Activated CD4-positive, alpha-beta T cell treated with anti-CD3 and anti-CD28 coated beads, Interleukin-2, amount 10 ng/mL, durations not matched to agents 24 days and 14 days (primary cell): ENCODE data around the gene ERP44. TPM values are rescaled to one million over a fixed set of nuclear protein-coding genes. Genes with fewer than 3 reads are reported as not detected.

Experiments used
- DNase-seq: peaks from one replicate; pipeline ENCODE4 v3.0.0; 2022
- H3K27ac Mint-ChIP-seq: one replicate; pipeline ENCODE4 v1.8.0; 2022; ENCODE audit warnings: mild to moderate bottlenecking, mixed read lengths
- H3K27me3 Mint-ChIP-seq: one replicate; pipeline ENCODE4 v1.8.0; 2022; ENCODE audit warnings: mixed read lengths
- H3K36me3 Mint-ChIP-seq: one replicate; pipeline ENCODE4 v1.8.0; 2022; ENCODE audit warnings: low read depth, mild to moderate bottlenecking, mixed read lengths
- H3K4me1 Mint-ChIP-seq: one replicate; pipeline ENCODE4 v1.8.0; 2021; ENCODE audit warnings: mixed read lengths
- H3K4me3 Mint-ChIP-seq: one replicate; pipeline ENCODE4 v1.8.0; 2022; ENCODE audit warnings: mild to moderate bottlenecking, moderate library complexity, mixed read lengths
- H3K9me3 Mint-ChIP-seq: one replicate; pipeline ENCODE4 v1.8.0; 2021; ENCODE audit warnings: mixed read lengths
- intact Hi-C: fragments of 100-400 bp; cut with micrococcal nuclease; formaldehyde crosslinking; loops from one replicate; pipeline ENCODE4 v1.15.1; 2023
- total RNA-seq: library from RNA; stranded (reverse); gene quantifications from 2 replicates; pipeline ENCODE4 v1.2.3, GENCODE V29; 2022

Gene ERP44
- total RNA-seq, 1 donor from 2014 or later = 16.4 TPM

GRCh38 chr9:100033877-100034551 is 64.8 kb downstream of the ERP44 start:
- intact Hi-C loops = no loop called here
- Mint-ChIP-seq H3K4me1 (peaks cover 19% of the 10 kb centered on the region), H3K36me3 (peaks cover 36% of the 10 kb centered on the region), H3K27me3 (no peaks in the 10 kb centered on the region), H3K4me3 (no peak overlapping the region), H3K27ac (no peak overlapping the region), H3K9me3 (peaks cover 4% of the 10 kb centered on the region)
- no peak for DNase-seq

GRCh38 chr9:100030548-100030947 is 68.3 kb downstream of the ERP44 start:
- Mint-ChIP-seq H3K9me3 (no peaks in the 10 kb centered on the region), H3K27ac (no peak overlapping the region), H3K4me1 (peaks cover 17% of the 10 kb centered on the region), H3K4me3 (no peak overlapping the region), H3K27me3 (no peaks in the 10 kb centered on the region), H3K36me3 (peaks cover 18% of the 10 kb centered on the region)
- intact Hi-C loops = no loop called here
- DNase-seq = no peak

GRCh38 chr9:100029251-100029650 is 69.5 kb downstream of the ERP44 start:
- no peaks in the 10 kb centered on the region for H3K27me3 Mint-ChIP-seq
- DNase-seq = no peak
- no peak overlapping the region for H3K27ac Mint-ChIP-seq
- intact Hi-C loops = loop anchor here (2.0 to 5.0 kb wide), 3 partner anchors 53 to 410 kb away; no protein-coding TSS in a partner anchor
- peaks cover 12% of the 10 kb centered on the region for H3K36me3 Mint-ChIP-seq
- H3K4me3 Mint-ChIP-seq = no peak overlapping the region
- peaks cover 8% of the 10 kb centered on the region for H3K4me1 Mint-ChIP-seq
- H3K9me3 Mint-ChIP-seq = no peaks in the 10 kb centered on the region

- peaks cover 6% of the 10 kb centered on the region for H3K36me3 Mint-ChIP-seq
- H3K4me1 Mint-ChIP-seq = peaks cover 3% of the 10 kb centered on the region
- no peaks in the 10 kb centered on the region for H3K9me3 Mint-ChIP-seq
- no peaks in the 10 kb centered on the region for H3K27me3 Mint-ChIP-seq
- intact Hi-C loops = loop anchor here (1.0 to 5.0 kb wide), 5 partner anchors 54 to 411 kb away; no protein-coding TSS in a partner anchor
- H3K4me3 Mint-ChIP-seq = no peak overlapping the region
- peak; percentile 89 for DNase-seq
- H3K27ac Mint-ChIP-seq = no peak overlapping the region
Measured at GRCh38 chr9:100028201-100028784, 70.5 kb downstream of the ERP44 start.

GRCh38 chr9:100027543-100027942 is 71.3 kb downstream of the ERP44 start:
- intact Hi-C loops = loop anchor here (5.0 kb wide), 2 partner anchors 55 to 95 kb away; no protein-coding TSS in a partner anchor
- Mint-ChIP-seq H3K4me1 (peaks cover 3% of the 10 kb centered on the region), H3K27me3 (no peaks in the 10 kb centered on the region), H3K4me3 (no peak overlapping the region), H3K9me3 (no peaks in the 10 kb centered on the region), H3K36me3 (peaks cover 5% of the 10 kb centered on the region), H3K27ac (no peak overlapping the region)
- DNase-seq = no peak

GRCh38 chr9:100021931-100022330 is 76.9 kb downstream of the ERP44 start:
- no peak overlapping the region for H3K27ac Mint-ChIP-seq
- no peak for DNase-seq
- no peak overlapping the region for H3K4me3 Mint-ChIP-seq
- intact Hi-C loops = no loop called here
- no peaks in the 10 kb centered on the region for H3K27me3 Mint-ChIP-seq
- no peaks in the 10 kb centered on the region for H3K9me3 Mint-ChIP-seq
- no peaks in the 10 kb centered on the region for H3K4me1 Mint-ChIP-seq
- peaks cover 23% of the 10 kb centered on the region for H3K36me3 Mint-ChIP-seq

- no peak overlapping the region for H3K27ac Mint-ChIP-seq
- H3K27me3 Mint-ChIP-seq = no peaks in the 10 kb centered on the region
- peaks cover 24% of the 10 kb centered on the region for H3K36me3 Mint-ChIP-seq
- intact Hi-C loops = no loop called here
- no peak for DNase-seq
- no peak overlapping the region for H3K4me3 Mint-ChIP-seq
- H3K9me3 Mint-ChIP-seq = no peaks in the 10 kb centered on the region
- H3K4me1 Mint-ChIP-seq = no peaks in the 10 kb centered on the region
Measured at GRCh38 chr9:100020121-100020795, 78.5 kb downstream of the ERP44 start.

GRCh38 chr9:100019541-100019940 is 79.3 kb downstream of the ERP44 start:
- Mint-ChIP-seq H3K9me3 (no peaks in the 10 kb centered on the region), H3K4me1 (no peaks in the 10 kb centered on the region), H3K4me3 (no peak overlapping the region), H3K27ac (no peak overlapping the region), H3K27me3 (no peaks in the 10 kb centered on the region), H3K36me3 (peaks cover 23% of the 10 kb centered on the region)
- DNase-seq = no peak
- intact Hi-C loops = no loop called here

- Mint-ChIP-seq H3K36me3 (peaks cover 24% of the 10 kb centered on the region), H3K4me3 (no peak overlapping the region), H3K27ac (no peak overlapping the region), H3K9me3 (peaks cover 6% of the 10 kb centered on the region), H3K4me1 (no peaks in the 10 kb centered on the region), H3K27me3 (no peaks in the 10 kb centered on the region)
- DNase-seq = no peak
- intact Hi-C loops = loop anchor here (5.0 kb wide), 1 partner anchor 188 kb away; no protein-coding TSS in a partner anchor
Measured at GRCh38 chr9:100014846-100015245, 84.0 kb downstream of the ERP44 start.

- Mint-ChIP-seq H3K27ac (no peak overlapping the region), H3K4me1 (no peaks in the 10 kb centered on the region), H3K36me3 (peaks cover 15% of the 10 kb centered on the region), H3K4me3 (no peak overlapping the region), H3K9me3 (peaks cover 6% of the 10 kb centered on the region), H3K27me3 (no peaks in the 10 kb centered on the region)
- no peak for DNase-seq
- intact Hi-C loops = loop anchor here (5.0 kb wide), 1 partner anchor 186 kb away; no protein-coding TSS in a partner anchor
Measured at GRCh38 chr9:100013573-100013972, 85.2 kb downstream of the ERP44 start.

- Mint-ChIP-seq H3K27me3 (no peaks in the 10 kb centered on the region), H3K9me3 (peaks cover 6% of the 10 kb centered on the region), H3K36me3 (peaks cover 16% of the 10 kb centered on the region), H3K27ac (no peak overlapping the region), H3K4me3 (no peak overlapping the region), H3K4me1 (no peaks in the 10 kb centered on the region)
- intact Hi-C loops = loop anchor here (5.0 kb wide), 1 partner anchor 185 kb away; no protein-coding TSS in a partner anchor
- DNase-seq = no peak
Measured at GRCh38 chr9:100012279-100012678, 86.5 kb downstream of the ERP44 start.

- DNase-seq = peak; percentile 82
- peaks cover 6% of the 10 kb centered on the region for H3K9me3 Mint-ChIP-seq
- H3K36me3 Mint-ChIP-seq = peaks cover 20% of the 10 kb centered on the region
- no peaks in the 10 kb centered on the region for H3K27me3 Mint-ChIP-seq
- no peak overlapping the region for H3K4me3 Mint-ChIP-seq
- intact Hi-C loops = loop anchor here (1.0 to 5.0 kb wide), 5 partner anchors 184 to 848 kb away; no protein-coding TSS in a partner anchor
- H3K4me1 Mint-ChIP-seq = no peaks in the 10 kb centered on the region
- H3K27ac Mint-ChIP-seq = no peak overlapping the region
Measured at GRCh38 chr9:100011062-100011681, 87.6 kb downstream of the ERP44 start.

- no peak overlapping the region for H3K27ac Mint-ChIP-seq
- no peak for DNase-seq
- no peaks in the 10 kb centered on the region for H3K9me3 Mint-ChIP-seq
- no peak overlapping the region for H3K4me3 Mint-ChIP-seq
- peaks cover 44% of the 10 kb centered on the region for H3K36me3 Mint-ChIP-seq
- H3K4me1 Mint-ChIP-seq = no peaks in the 10 kb centered on the region
- H3K27me3 Mint-ChIP-seq = no peaks in the 10 kb centered on the region
- intact Hi-C loops = no loop called here
Measured at GRCh38 chr9:99999797-100000196, 99.0 kb downstream of the ERP44 start.

GRCh38 chr9:99998866-99999265 is 99.9 kb downstream of the ERP44 start:
- Mint-ChIP-seq H3K4me1 (no peaks in the 10 kb centered on the region), H3K4me3 (no peak overlapping the region), H3K36me3 (peaks cover 46% of the 10 kb centered on the region), H3K27me3 (no peaks in the 10 kb centered on the region), H3K27ac (no peak overlapping the region), H3K9me3 (no peaks in the 10 kb centered on the region)
- intact Hi-C loops = no loop called here
- no peak for DNase-seq
